OCI-LY3 (cell line): Measurements from ENCODE around the gene OPN3.

ENCODE experiments used
- H2AFZ ChIP-seq: fragments of 200-600, 300-600 bp; shearing (Covaris generic); 2 replicates; pipeline ENCODE4 v1.6.0; 2014; ENCODE audit warnings: antibody characterized with exemption, low read depth, low read length
- H3K27ac ChIP-seq: fragments of 200-600, 300-600 bp; sonication (generic); 2 replicates; pipeline ENCODE4 v1.5.1; 2014; ENCODE audit warnings: mild to moderate bottlenecking, low read length, moderate library complexity, mixed read lengths
- H3K27me3 ChIP-seq: fragments of 200-600, 300-600 bp; sonication (generic); 2 replicates; pipeline ENCODE4 v1.6.1; 2014; ENCODE audit warnings: low read depth, low read length, mixed read lengths
- H3K36me3 ChIP-seq: fragments of 200-600, 300-600 bp; sonication (generic); replicated peaks from 2 replicates; pipeline ENCODE3; 2014; ENCODE audit warnings: low read depth, low read length, mixed read lengths
- H3K4me1 ChIP-seq: fragments of 300-600, 200-600 bp; sonication (generic); 2 replicates; pipeline ENCODE4 v1.6.1; 2014; ENCODE audit warnings: low read length, mixed read lengths
- H3K4me2 ChIP-seq: fragments of 200-600, 300-600 bp; sonication (generic); 2 replicates; pipeline ENCODE4 v1.6.1; 2014; ENCODE audit warnings: low read length, mixed read lengths
- H3K4me3 ChIP-seq: fragments of 300-600, 200-600 bp; sonication (generic); 2 replicates; pipeline ENCODE4 v1.5.1; 2014; ENCODE audit warnings: antibody characterized with exemption, mild to moderate bottlenecking, low read length, moderate library complexity
- H3K79me2 ChIP-seq: fragments of 300-600, 200-600 bp; shearing (Covaris generic); 2 replicates; pipeline ENCODE4 v1.6.1; 2014; ENCODE audit warnings: mild to moderate bottlenecking, low read length, mixed read lengths
- H3K9ac ChIP-seq: fragments of 300-600, 200-600 bp; shearing (Covaris generic); 2 replicates; pipeline ENCODE4 v1.6.0; 2014; ENCODE audit warnings: mild to moderate bottlenecking, low read length, moderate library complexity
- H3K9me3 ChIP-seq: fragments of 200-600, 300-600 bp; shearing (Covaris generic); 2 replicates; pipeline ENCODE4 v1.6.1; 2014; ENCODE audit warnings: low read length, mixed read lengths; ENCODE audit not compliant: insufficient read depth
- H4K20me1 ChIP-seq: fragments of 200-600, 300-600 bp; sonication (generic); 2 replicates; pipeline ENCODE4 v1.6.1; 2016; ENCODE audit warnings: low read length, mixed read lengths; ENCODE audit not compliant: insufficient read depth
- CTCF ChIP-seq: fragments of 200-600, 300-600 bp; sonication (generic); IDR thresholded peaks from 2 replicates; pipeline ENCODE4 v1.5.1; 2014; ENCODE audit warnings: antibody characterized with exemption, low read length, low read depth
- EZH2phosphoT487 ChIP-seq: fragments of 200-600 bp; shearing (Covaris generic); IDR thresholded peaks from 2 replicates; pipeline ENCODE4 v1.6.1; 2018; ENCODE audit warnings: antibody characterized with exemption, mixed run types, low read depth

OPN3 gene

GRCh38 chr1:241630899-241631298 is 9.3 kb downstream of the OPN3 start:
- peaks cover 21% of the 10 kb centered on the region for H3K4me1 ChIP-seq
- peaks cover 33% of the 10 kb centered on the region for H3K36me3 ChIP-seq
- no peak overlapping the region for H3K4me2 ChIP-seq
- H3K9me3 ChIP-seq: no peaks in the 10 kb centered on the region
- H3K9ac ChIP-seq: no peak overlapping the region
- H3K79me2 ChIP-seq: peaks cover 21% of the 10 kb centered on the region
- no peak for TF ChIP-seq EZH2phosphoT487
- no peak for TF ChIP-seq CTCF
- H2AFZ ChIP-seq: no peak overlapping the region
- no peaks in the 10 kb centered on the region for H3K27me3 ChIP-seq
- H3K4me3 ChIP-seq: no peak overlapping the region
- H4K20me1 ChIP-seq: no peaks in the 10 kb centered on the region
- no peak overlapping the region for H3K27ac ChIP-seq

- Histone ChIP-seq H2AFZ (no peak overlapping the region), H3K9me3 (no peaks in the 10 kb centered on the region), H3K79me2 (peaks cover 20% of the 10 kb centered on the region), H4K20me1 (no peaks in the 10 kb centered on the region), H3K9ac (no peak overlapping the region), H3K27me3 (no peaks in the 10 kb centered on the region), H3K4me2 (no peak overlapping the region), H3K4me1 (peaks cover 17% of the 10 kb centered on the region), H3K27ac (no peak overlapping the region), H3K4me3 (no peak overlapping the region), H3K36me3 (peaks cover 32% of the 10 kb centered on the region)
- no peak for TF ChIP-seq EZH2phosphoT487
- TF ChIP-seq CTCF: no peak
These were observed 9.7 kb downstream of the OPN3 start for GRCh38 chr1:241630476-241630875.

- Histone ChIP-seq H3K4me3 (no peak overlapping the region), H3K79me2 (peaks cover 15% of the 10 kb centered on the region)
These were observed 10.2 kb downstream of the OPN3 start for GRCh38 chr1:241630005-241630404.

More at GRCh38 chr1:241630005-241630404, 10.2 kb downstream of the OPN3 start:
- peaks cover 27% of the 10 kb centered on the region for H3K36me3 ChIP-seq
- no peaks in the 10 kb centered on the region for H4K20me1 ChIP-seq
- H3K27me3 ChIP-seq: no peaks in the 10 kb centered on the region
- peaks cover 12% of the 10 kb centered on the region for H3K4me1 ChIP-seq
- H3K9me3 ChIP-seq: no peaks in the 10 kb centered on the region
- TF ChIP-seq EZH2phosphoT487 (no peak), CTCF (no peak)
- H3K4me2 ChIP-seq: no peak overlapping the region
- H3K27ac ChIP-seq: no peak overlapping the region
- H2AFZ ChIP-seq: no peak overlapping the region
- H3K9ac ChIP-seq: no peak overlapping the region
